ENCODE measurements around the gene TRAF3. TPM values are rescaled to one million over a fixed set of nuclear protein-coding genes. Genes with fewer than 3 reads are reported as not detected.

TRAF3 gene
- total RNA-seq, 1 experiment from 2014 or later, result 11.2 TPM

GRCh38 chr14:102731871-102732800, 45.1 kb upstream of the TRAF3 start:
- DNase-seq (ENCODE audit: low spot score) (no peak), ATAC-seq (no peak)
- POLR2A ChIA-PET, result interaction anchor here (0.6 to 1.1 kb wide), 2 partner anchors 193 to 380 kb away, joined by 3 to 4 read pairs; no protein-coding TSS in a partner anchor
- CTCF ChIA-PET, result interaction anchor here (0.5 to 2.0 kb wide), 9 partner anchors 28 to 306 kb away, joined by 3 to 13 read pairs (median 4); no protein-coding TSS in a partner anchor
- H3K36me3 Mint-ChIP-seq, result peaks cover 17% of the 10 kb centered on the region
- no peak overlapping the region for H3K27ac Mint-ChIP-seq
- H3K9me3 Mint-ChIP-seq, result no peaks in the 10 kb centered on the region
- TF ChIP-seq, protein P1, sequence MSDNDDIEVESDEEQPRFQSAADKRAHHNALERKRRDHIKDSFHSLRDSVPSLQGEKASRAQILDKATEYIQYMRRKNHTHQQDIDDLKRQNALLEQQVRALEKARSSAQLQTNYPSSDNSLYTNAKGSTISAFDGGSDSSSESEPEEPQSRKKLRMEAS (CRISPR knock-in tag; IDR thresholded peaks at IDR 0.05), result no peak
- no peak for TF ChIP-seq ESRRA (CRISPR knock-in tag; IDR thresholded peaks at IDR 0.05; ENCODE audit: borderline replicate concordance)
- H3K4me3 Mint-ChIP-seq, result no peak overlapping the region
- H3K4me1 Mint-ChIP-seq, result 0 out of 2 replicates have a peak, but pooled peaks cover 2% of the 10 kb centered on the region
- no peaks in the 10 kb centered on the region for H3K27me3 Mint-ChIP-seq (ENCODE audit: low read depth)

DNA sequence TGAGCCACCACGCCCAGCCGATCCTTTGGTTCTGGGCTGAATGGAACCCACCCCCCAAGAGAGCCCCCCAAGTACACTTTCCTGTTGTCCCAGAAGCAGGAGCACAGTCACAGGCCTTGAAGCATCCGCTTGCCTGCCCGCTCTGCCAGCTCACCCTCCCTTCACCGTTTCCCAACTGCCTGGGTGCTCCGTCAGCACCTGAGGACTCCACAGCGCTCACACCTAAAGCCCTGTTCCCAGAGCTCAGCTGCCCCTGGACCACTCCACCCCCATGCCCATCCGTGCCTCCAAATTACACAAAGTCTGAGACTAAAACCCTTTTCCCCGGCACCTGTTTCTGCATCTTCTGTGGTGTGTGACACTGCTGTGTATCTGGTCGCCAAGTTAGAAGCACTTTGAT, 44.3 kb upstream of the TRAF3 start:
- DNase-seq (ENCODE audit: low spot score) (no peak), ATAC-seq (no peak)
- peak overlapping the region; percentile 74 for H3K27ac Mint-ChIP-seq
- CTCF ChIA-PET, result interaction anchor here (1.1 to 2.0 kb wide), 2 partner anchors 39 to 191 kb away, joined by 4 to 13 read pairs; no protein-coding TSS in a partner anchor
- H3K4me3 Mint-ChIP-seq, result no peak overlapping the region
- H3K9me3 Mint-ChIP-seq, result no peaks in the 10 kb centered on the region
- H3K4me1 Mint-ChIP-seq, result 0 out of 2 replicates have a peak, but pooled peaks cover 2% of the 10 kb centered on the region
- POLR2A ChIA-PET, result no interaction called here
- TF ChIP-seq TP53 (CRISPR knock-in tag; IDR thresholded peaks at IDR 0.05), result no peak
- no peak for TF ChIP-seq ZNF263 (CRISPR knock-in tag; IDR thresholded peaks at IDR 0.05; ENCODE audit: low read depth)
- TF ChIP-seq CTCF (IDR thresholded peaks at IDR 0.05), result no peak
- TF ChIP-seq ESRRA (CRISPR knock-in tag; IDR thresholded peaks at IDR 0.05; ENCODE audit: borderline replicate concordance), result no peak
- no peak for TF ChIP-seq NR1H2 (CRISPR knock-in tag; IDR thresholded peaks at IDR 0.05)
- no peak for TF ChIP-seq KAT7 (CRISPR knock-in tag; IDR thresholded peaks at IDR 0.05; ENCODE audit: borderline replicate concordance)
- TF ChIP-seq ZNF219 (CRISPR knock-in tag; IDR thresholded peaks at IDR 0.05; ENCODE audit: borderline replicate concordance), result no peak
- TF ChIP-seq JAZF1 (CRISPR knock-in tag; IDR thresholded peaks at IDR 0.05), result no peak
- TF ChIP-seq NFE2L1 (CRISPR knock-in tag; IDR thresholded peaks at IDR 0.05), result no peak
- TF ChIP-seq, protein P2, sequence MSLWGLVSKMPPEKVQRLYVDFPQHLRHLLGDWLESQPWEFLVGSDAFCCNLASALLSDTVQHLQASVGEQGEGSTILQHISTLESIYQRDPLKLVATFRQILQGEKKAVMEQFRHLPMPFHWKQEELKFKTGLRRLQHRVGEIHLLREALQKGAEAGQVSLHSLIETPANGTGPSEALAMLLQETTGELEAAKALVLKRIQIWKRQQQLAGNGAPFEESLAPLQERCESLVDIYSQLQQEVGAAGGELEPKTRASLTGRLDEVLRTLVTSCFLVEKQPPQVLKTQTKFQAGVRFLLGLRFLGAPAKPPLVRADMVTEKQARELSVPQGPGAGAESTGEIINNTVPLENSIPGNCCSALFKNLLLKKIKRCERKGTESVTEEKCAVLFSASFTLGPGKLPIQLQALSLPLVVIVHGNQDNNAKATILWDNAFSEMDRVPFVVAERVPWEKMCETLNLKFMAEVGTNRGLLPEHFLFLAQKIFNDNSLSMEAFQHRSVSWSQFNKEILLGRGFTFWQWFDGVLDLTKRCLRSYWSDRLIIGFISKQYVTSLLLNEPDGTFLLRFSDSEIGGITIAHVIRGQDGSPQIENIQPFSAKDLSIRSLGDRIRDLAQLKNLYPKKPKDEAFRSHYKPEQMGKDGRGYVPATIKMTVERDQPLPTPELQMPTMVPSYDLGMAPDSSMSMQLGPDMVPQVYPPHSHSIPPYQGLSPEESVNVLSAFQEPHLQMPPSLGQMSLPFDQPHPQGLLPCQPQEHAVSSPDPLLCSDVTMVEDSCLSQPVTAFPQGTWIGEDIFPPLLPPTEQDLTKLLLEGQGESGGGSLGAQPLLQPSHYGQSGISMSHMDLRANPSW (CRISPR knock-in tag; conservative IDR thresholded peaks at IDR 0.05; ENCODE audit: low read depth), result no peak
- no peak for TF ChIP-seq JUN (CRISPR knock-in tag; IDR thresholded peaks at IDR 0.05)
- no peak for TF ChIP-seq TEAD1 (CRISPR knock-in tag; IDR thresholded peaks at IDR 0.05)
- TF ChIP-seq PREB (CRISPR knock-in tag; IDR thresholded peaks at IDR 0.05; ENCODE audit: borderline replicate concordance), result no peak
- TF ChIP-seq FOXJ3 (CRISPR knock-in tag; IDR thresholded peaks at IDR 0.05; ENCODE audit: borderline replicate concordance), result no peak
- no peaks in the 10 kb centered on the region for H3K27me3 Mint-ChIP-seq (ENCODE audit: low read depth)
- H3K36me3 Mint-ChIP-seq, result peaks cover 9% of the 10 kb centered on the region

Measured in WTC11 (cell line).